Central memory CD8-positive, alpha-beta T cell (primary cell): ENCODE measurements around the gene PXK.

Source experiments
- ATAC-seq: fragments of 150-1000 bp; cut with Tn5 transposase; replicated peaks from 2 replicates; pipeline ENCODE4 v1.10.0; 2022; ENCODE audit warnings: mild to moderate bottlenecking, moderate FRiP score, moderate number of reproducible peaks; ENCODE audit not compliant: poor library complexity, severe bottlenecking; ENCODE audit errors: extremely low read depth
- DNase-seq, 2 donors: peaks; one replicate each; pipeline ENCODE4 v3.0.0; 2021; ENCODE audit warnings: low spot score in 2 of 2
- H3K27ac Mint-ChIP-seq: one replicate; pipeline ENCODE4 v1.8.0; 2022; ENCODE audit warnings: low read depth, mild to moderate bottlenecking, moderate library complexity, mixed read lengths
- H3K27me3 Mint-ChIP-seq: one replicate; pipeline ENCODE4 v1.8.0; 2022; ENCODE audit warnings: mixed read lengths
- H3K36me3 Mint-ChIP-seq: one replicate; pipeline ENCODE4 v1.8.0; 2022; ENCODE audit warnings: mild to moderate bottlenecking, moderate library complexity, mixed read lengths; ENCODE audit not compliant: insufficient read depth
- H3K4me1 Mint-ChIP-seq: one replicate; pipeline ENCODE4 v1.8.0; 2022; ENCODE audit warnings: mixed read lengths
- H3K4me3 Mint-ChIP-seq: one replicate; pipeline ENCODE4 v1.8.0; 2022; ENCODE audit warnings: mild to moderate bottlenecking, moderate library complexity, mixed read lengths
- H3K9me3 Mint-ChIP-seq: one replicate; pipeline ENCODE4 v1.8.0; 2022; ENCODE audit warnings: mixed read lengths

The PXK gene

DNA sequence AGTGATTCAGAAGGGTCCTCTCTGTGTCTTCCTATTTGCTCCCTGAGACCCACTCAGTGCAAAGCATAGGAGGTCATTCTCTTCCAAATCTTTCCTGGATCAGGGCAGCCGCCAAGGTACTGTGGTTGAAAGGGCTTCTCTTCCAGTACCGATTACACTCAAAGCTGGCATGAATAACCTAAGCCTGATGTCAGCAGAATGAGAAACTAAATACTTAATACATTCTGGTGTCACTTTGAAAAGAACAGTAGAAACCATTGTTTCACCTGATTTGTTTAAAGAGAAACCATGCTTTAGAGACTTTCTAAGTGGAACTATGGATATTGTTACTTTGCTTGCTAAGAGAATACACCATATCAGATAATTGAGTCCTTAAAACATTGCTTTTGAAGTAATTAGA is 50.8 kb downstream of the PXK start:
- H3K4me3 Mint-ChIP-seq = no peak overlapping the region
- no peak for ATAC-seq
- no peak for DNase-seq
- H3K27ac Mint-ChIP-seq = peak overlapping the region; percentile 19
- H3K36me3 Mint-ChIP-seq = peaks cover 12% of the 10 kb centered on the region
- no peaks in the 10 kb centered on the region for H3K9me3 Mint-ChIP-seq
- peaks cover 12% of the 10 kb centered on the region for H3K4me1 Mint-ChIP-seq
- no peaks in the 10 kb centered on the region for H3K27me3 Mint-ChIP-seq

GRCh38 chr3:58383904-58384303 is 51.2 kb downstream of the PXK start:
- no peak for DNase-seq
- Mint-ChIP-seq H3K4me1 (peaks cover 12% of the 10 kb centered on the region), H3K27me3 (no peaks in the 10 kb centered on the region), H3K4me3 (no peak overlapping the region), H3K27ac (no peak overlapping the region), H3K36me3 (peaks cover 12% of the 10 kb centered on the region), H3K9me3 (no peaks in the 10 kb centered on the region)
- ATAC-seq = no peak

DNA sequence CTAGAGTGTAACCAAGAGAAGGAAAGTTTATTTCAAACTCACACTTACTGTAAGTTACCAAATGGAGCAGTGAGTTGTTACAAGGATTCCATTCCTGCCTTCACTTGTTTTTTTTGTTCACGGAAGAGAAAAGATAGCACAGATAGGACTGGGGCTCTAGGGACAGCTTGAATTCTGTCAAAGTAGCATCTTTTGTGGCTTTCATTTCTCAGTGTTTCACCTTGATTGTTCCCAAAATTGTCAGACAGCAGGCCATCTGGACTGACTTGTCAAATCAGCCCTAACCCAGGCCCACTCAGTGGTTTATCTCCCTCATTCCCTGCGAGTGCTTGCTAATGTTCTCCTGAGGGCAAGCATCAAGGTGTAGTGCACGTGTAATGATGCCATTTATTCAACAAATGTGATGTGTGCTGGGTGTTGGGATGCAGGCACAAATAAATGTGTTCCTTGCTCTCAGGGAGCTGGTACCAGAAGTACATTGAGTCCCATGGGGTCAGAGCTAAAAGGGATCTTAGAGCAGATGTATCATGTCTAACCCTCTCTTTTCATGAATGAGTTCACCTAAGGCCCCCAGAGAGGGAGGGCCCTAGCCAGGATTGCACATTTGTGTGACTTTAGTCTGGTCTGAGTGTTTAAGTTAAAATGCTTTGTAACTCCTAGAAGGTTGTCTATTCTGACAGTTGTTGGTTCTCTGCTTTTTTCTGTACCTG is 51.8 kb downstream of the PXK start:
- ATAC-seq (no peak), DNase-seq (no peak)

GRCh38 chr3:58386626-58387365 is 54.1 kb downstream of the PXK start:
- no peak overlapping the region for H3K27ac Mint-ChIP-seq
- H3K27me3 Mint-ChIP-seq = no peaks in the 10 kb centered on the region
- ATAC-seq = no peak
- peaks cover 12% of the 10 kb centered on the region for H3K36me3 Mint-ChIP-seq
- H3K4me1 Mint-ChIP-seq = peaks cover 12% of the 10 kb centered on the region
- no peaks in the 10 kb centered on the region for H3K9me3 Mint-ChIP-seq
- DNase-seq = no peak
- no peak overlapping the region for H3K4me3 Mint-ChIP-seq

More for the DNA sequence above, 51.8 kb downstream of the PXK start:
- H3K27me3 Mint-ChIP-seq = no peaks in the 10 kb centered on the region
- no peak overlapping the region for H3K27ac Mint-ChIP-seq
- peaks cover 12% of the 10 kb centered on the region for H3K36me3 Mint-ChIP-seq
- no peak overlapping the region for H3K4me3 Mint-ChIP-seq
- H3K9me3 Mint-ChIP-seq = no peaks in the 10 kb centered on the region
- H3K4me1 Mint-ChIP-seq = peaks cover 12% of the 10 kb centered on the region

DNA sequence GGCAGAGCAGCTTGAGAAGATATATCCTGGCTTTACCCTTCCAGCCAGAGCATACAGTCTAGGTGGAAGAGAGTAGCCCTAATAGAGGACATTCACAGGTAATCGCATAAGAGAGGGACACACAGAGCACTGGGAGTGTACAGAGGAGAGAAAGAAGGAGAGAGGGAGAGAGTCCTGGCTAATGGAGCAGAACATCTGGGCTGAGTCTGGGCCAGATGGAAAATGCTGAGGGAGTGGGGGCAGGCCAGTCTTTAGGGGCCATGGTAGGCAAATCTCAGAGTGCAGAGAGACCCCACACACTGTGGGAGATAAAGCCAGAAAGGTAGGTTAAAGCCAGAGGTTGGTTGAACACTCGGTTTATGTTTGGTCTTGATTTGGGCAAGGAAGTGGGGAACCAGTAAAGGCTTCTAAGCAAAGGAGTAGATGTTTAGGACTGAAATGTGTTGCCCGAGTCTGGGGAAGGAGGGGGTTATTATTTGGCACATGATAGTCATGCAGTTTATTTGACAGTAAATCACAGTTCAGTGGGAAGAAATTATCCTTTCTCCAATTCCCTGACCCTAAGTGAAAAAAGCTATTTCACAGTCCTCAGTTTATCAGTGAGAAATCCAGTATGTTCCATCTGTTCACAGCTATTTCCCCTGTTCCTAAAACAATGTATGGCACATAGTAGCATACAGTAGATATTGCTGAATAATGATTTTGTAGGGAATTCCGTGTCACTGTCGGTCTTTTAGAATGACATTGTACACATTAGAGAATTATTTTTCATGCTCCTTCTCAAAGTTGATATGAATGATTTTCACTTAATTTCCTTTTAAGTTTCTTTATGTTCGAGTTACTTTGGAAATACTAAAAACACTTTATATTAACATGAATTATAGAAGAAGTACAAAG is 55.2 kb downstream of the PXK start:
- Mint-ChIP-seq H3K27ac (no peak overlapping the region), H3K9me3 (no peaks in the 10 kb centered on the region), H3K4me3 (no peak overlapping the region), H3K36me3 (peaks cover 11% of the 10 kb centered on the region), H3K27me3 (no peaks in the 10 kb centered on the region), H3K4me1 (peaks cover 12% of the 10 kb centered on the region)
- DNase-seq (no peak), ATAC-seq (no peak)

DNA sequence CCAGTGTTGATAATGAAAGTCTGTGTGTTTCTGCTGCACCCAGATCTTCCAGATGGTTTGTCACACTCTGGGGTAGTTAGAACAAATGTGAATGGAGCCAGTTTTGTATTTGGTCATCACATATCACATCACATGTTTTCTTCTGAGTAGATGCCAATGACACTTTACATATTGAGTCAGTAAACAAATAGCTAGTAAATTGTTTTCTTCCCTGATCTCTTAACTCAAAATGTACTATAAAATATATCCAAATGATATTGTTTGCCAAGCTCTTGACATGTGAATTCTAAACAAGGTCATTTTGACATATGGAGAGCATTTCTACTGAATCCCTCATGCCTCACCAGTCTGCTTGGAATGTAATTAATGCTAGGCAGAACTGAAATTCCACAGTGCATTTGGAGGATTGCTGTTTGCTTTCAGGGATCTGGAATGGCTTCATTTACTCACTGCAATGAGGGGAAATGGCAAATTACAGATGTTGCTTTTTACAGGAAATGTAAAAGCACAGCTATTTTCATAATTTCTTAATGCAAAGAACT is 55.9 kb downstream of the PXK start:
- no peaks in the 10 kb centered on the region for H3K27me3 Mint-ChIP-seq
- no peaks in the 10 kb centered on the region for H3K9me3 Mint-ChIP-seq
- ATAC-seq = no peak
- H3K4me3 Mint-ChIP-seq = no peak overlapping the region
- H3K27ac Mint-ChIP-seq = no peak overlapping the region
- H3K4me1 Mint-ChIP-seq = peaks cover 12% of the 10 kb centered on the region
- DNase-seq = no peak
- peaks cover 11% of the 10 kb centered on the region for H3K36me3 Mint-ChIP-seq

- Mint-ChIP-seq H3K9me3 (no peaks in the 10 kb centered on the region), H3K36me3 (peaks cover 15% of the 10 kb centered on the region), H3K27ac (no peak overlapping the region)
These were observed 58.6 kb downstream of the PXK start for GRCh38 chr3:58391156-58391865.

DNA sequence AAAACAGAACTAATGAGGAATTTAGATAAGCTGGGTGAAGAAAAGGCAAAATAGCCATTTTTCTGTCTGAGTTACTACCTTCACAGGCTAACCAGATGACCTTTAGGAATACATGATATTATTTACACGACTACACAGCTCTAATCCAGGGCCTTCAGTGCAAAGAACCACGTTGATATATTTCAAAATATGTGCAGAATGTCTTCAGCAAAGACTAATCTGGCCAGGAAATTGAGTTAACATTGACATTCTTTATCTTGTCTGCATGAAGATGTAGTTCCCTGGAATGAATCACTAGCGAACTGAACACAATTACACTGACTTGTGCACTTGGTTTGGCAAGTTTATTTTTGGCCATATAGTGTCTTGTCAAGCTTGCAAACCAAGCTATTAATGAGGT is 59.5 kb downstream of the PXK start:
- peaks cover 21% of the 10 kb centered on the region for H3K36me3 Mint-ChIP-seq
- H3K4me1 Mint-ChIP-seq = peaks cover 7% of the 10 kb centered on the region
- no peak overlapping the region for H3K27ac Mint-ChIP-seq

More at GRCh38 chr3:58391156-58391865, 58.6 kb downstream of the PXK start:
- H3K4me3 Mint-ChIP-seq = no peak overlapping the region
- H3K4me1 Mint-ChIP-seq = peaks cover 12% of the 10 kb centered on the region
- H3K27me3 Mint-ChIP-seq = no peaks in the 10 kb centered on the region
- ATAC-seq (no peak), DNase-seq (no peak)

GRCh38 chr3:58394339-58394738 is 61.6 kb downstream of the PXK start:
- no peak overlapping the region for H3K27ac Mint-ChIP-seq

More for the DNA sequence above, 59.5 kb downstream of the PXK start:
- no peak for ATAC-seq
- Mint-ChIP-seq H3K9me3 (no peaks in the 10 kb centered on the region), H3K4me3 (no peak overlapping the region), H3K27me3 (no peaks in the 10 kb centered on the region)
- DNase-seq = no peak

GRCh38 chr3:58398669-58399333 is 66.1 kb downstream of the PXK start:
- H3K9me3 Mint-ChIP-seq = no peaks in the 10 kb centered on the region
- H3K27me3 Mint-ChIP-seq = no peaks in the 10 kb centered on the region
- peaks cover 33% of the 10 kb centered on the region for H3K36me3 Mint-ChIP-seq
- DNase-seq (no peak), ATAC-seq (no peak)
- H3K4me3 Mint-ChIP-seq = no peak overlapping the region
- no peak overlapping the region for H3K27ac Mint-ChIP-seq
- H3K4me1 Mint-ChIP-seq = no peaks in the 10 kb centered on the region

More at GRCh38 chr3:58394339-58394738, 61.6 kb downstream of the PXK start:
- no peaks in the 10 kb centered on the region for H3K4me1 Mint-ChIP-seq
- DNase-seq (no peak), ATAC-seq (no peak)
- H3K4me3 Mint-ChIP-seq = no peak overlapping the region
- no peaks in the 10 kb centered on the region for H3K27me3 Mint-ChIP-seq
- H3K9me3 Mint-ChIP-seq = no peaks in the 10 kb centered on the region
- H3K36me3 Mint-ChIP-seq = peaks cover 30% of the 10 kb centered on the region

DNA sequence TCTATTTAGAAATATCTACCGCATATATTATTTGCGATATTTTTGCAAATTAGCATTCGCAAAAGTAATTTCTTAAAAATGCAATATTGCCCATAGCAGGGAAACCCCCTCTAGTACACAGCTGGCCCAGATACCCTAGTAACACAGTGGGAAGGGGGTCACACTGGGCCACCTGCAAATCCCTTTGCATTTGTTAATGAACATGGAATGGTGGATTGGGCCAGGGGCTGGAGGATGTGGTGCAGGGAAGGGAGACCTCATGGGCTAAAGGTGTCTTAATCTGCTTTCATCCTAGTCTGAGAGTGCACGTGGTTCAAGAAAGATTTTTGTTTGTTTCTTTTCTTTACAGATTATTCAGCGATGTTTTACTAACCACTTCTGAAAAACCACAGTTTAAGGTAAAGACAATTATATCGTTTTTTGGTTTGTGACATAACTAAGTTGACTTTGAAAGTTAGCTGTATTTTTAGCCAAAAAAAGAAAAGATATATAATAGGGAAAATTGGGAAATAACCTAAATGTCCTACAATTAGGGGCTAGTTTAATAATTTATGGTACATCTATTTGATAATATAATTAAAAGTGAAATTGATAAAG is 70.9 kb downstream of the PXK start:
- H3K27me3 Mint-ChIP-seq = no peaks in the 10 kb centered on the region
- ATAC-seq = no peak
- H3K27ac Mint-ChIP-seq = no peak overlapping the region
- no peaks in the 10 kb centered on the region for H3K9me3 Mint-ChIP-seq
- H3K4me3 Mint-ChIP-seq = no peak overlapping the region
- no peak for DNase-seq
- peaks cover 19% of the 10 kb centered on the region for H3K36me3 Mint-ChIP-seq
- H3K4me1 Mint-ChIP-seq = no peaks in the 10 kb centered on the region
